Suppressor macrophage (primary cell): ENCODE data around the gene REEP5.
A peak's percentile ranks its signal among the peaks of the same experiment; 100 is the strongest.
"Not testable (repeated sequence)": the region's sequence is repeated elsewhere in the genome, so short reads cannot be mapped to it uniquely, and the experiment has no call there.

Experiments used
- DNase-seq, 4 experiments: peaks; one replicate each; pipeline ENCODE4 v3.0.0-alpha.2; 2020 to 2022
- total RNA-seq, 17 experiments: gene quantifications; one replicate each; lab custom pipeline; 2026; ENCODE audit warnings: mixed read lengths in 6 of 17, inconsistent platforms in 3 of 17; lab: John Stamatoyannopoulos, UW

REEP5 gene
- total RNA-seq = 54.5 to 152 (median 117) reads per million in 17 experiments

GRCh38 chr5:112921833-112922817, at the start of gene REEP5:
Gene REEP5 (minus strand): TSS chr5:112922227. CDS start chr5:112922190, 37 bp downstream.
- peak; percentile 89 to 97 (median 93) for DNase-seq

GRCh38 chr5:112971276-112971675, 49.2 kb upstream of the REEP5 start:
- DNase-seq = no peak

- DNase-seq = no peak
These were observed 46.5 kb upstream of the REEP5 start for GRCh38 chr5:112968411-112969106.

- DNase-seq = no peak
These were observed 45.6 kb upstream of the REEP5 start for GRCh38 chr5:112967520-112968083.

GRCh38 chr5:112965733-112966306, 43.8 kb upstream of the REEP5 start:
- no peak for DNase-seq

- DNase-seq = not testable (repeated sequence)
These were observed 41.3 kb upstream of the REEP5 start for GRCh38 chr5:112963374-112963733.

- DNase-seq = no peak
These were observed 39.0 kb upstream of the REEP5 start for GRCh38 chr5:112960863-112961504.

- no peak for DNase-seq
These were observed 38.3 kb upstream of the REEP5 start for GRCh38 chr5:112960315-112960714.

- peak; percentile 27 to 68 (median 52) for DNase-seq
These were observed 37.8 kb upstream of the REEP5 start for GRCh38 chr5:112959872-112960271.

GRCh38 chr5:112958093-112959088, 36.4 kb upstream of the REEP5 start:
- DNase-seq = peak; percentile 52 to 76 (median 62)

- DNase-seq = no peak
These were observed 35.2 kb upstream of the REEP5 start for GRCh38 chr5:112957036-112957808.

GRCh38 chr5:112956606-112957005, 34.6 kb upstream of the REEP5 start:
- DNase-seq = no peak

- no peak for DNase-seq
These were observed 29.2 kb upstream of the REEP5 start for GRCh38 chr5:112951124-112951702.

- no peak for DNase-seq
These were observed 26.4 kb upstream of the REEP5 start for GRCh38 chr5:112948458-112948857.

- no peak for DNase-seq
These were observed 18.6 kb upstream of the REEP5 start for GRCh38 chr5:112940670-112941069.

GRCh38 chr5:112938286-112938685, 16.3 kb upstream of the REEP5 start:
- no peak for DNase-seq

- DNase-seq = no peak
These were observed 13.6 kb upstream of the REEP5 start for GRCh38 chr5:112935675-112936074.

- no peak for DNase-seq
These were observed 12.3 kb upstream of the REEP5 start for GRCh38 chr5:112934366-112934663.

GRCh38 chr5:112933651-112934365, 11.8 kb upstream of the REEP5 start:
- no peak for DNase-seq
